Astrocyte (in vitro differentiated cells and primary cell): ENCODE data around the gene CPOX. TPM values are rescaled to one million over a fixed set of nuclear protein-coding genes. Genes with fewer than 3 reads are reported as not detected.

Experiments
- DNase-seq: peaks from one replicate; pipeline ENCODE4 v3.0.0-alpha.2; 2010; ENCODE audit warnings: low read depth
- FAIRE-seq: peaks from 2 replicates; lab custom pipeline; 2011; peaks lifted over from hg19 to GRCh38; lab: Jason Lieb, UNC
- H2AFZ ChIP-seq: 2 replicates; pipeline ENCODE4 v1.6.0; 2012; ENCODE audit warnings: low read depth, low read length, inconsistent platforms
- H3K27ac ChIP-seq: 2 replicates; pipeline ENCODE4 v1.5.1; 2011; ENCODE audit warnings: low read depth, low read length, inconsistent platforms
- H3K27me3 ChIP-seq: 2 replicates; pipeline ENCODE4 v1.6.0; 2011; ENCODE audit warnings: low read length, inconsistent platforms; ENCODE audit not compliant: insufficient read depth
- H3K36me3 ChIP-seq: 2 replicates; pipeline ENCODE4 v1.5.1; 2011; ENCODE audit warnings: low read length, inconsistent platforms; ENCODE audit not compliant: insufficient read depth
- H3K4me1 ChIP-seq: 2 replicates; pipeline ENCODE4 v1.5.1; 2011; ENCODE audit warnings: low read length, inconsistent platforms; ENCODE audit not compliant: insufficient read depth
- H3K4me2 ChIP-seq: 2 replicates; pipeline ENCODE4 v1.6.0; 2012; ENCODE audit warnings: low read length, inconsistent platforms
- H3K4me3 ChIP-seq: 2 replicates; pipeline ENCODE4 v1.5.1; 2011; ENCODE audit warnings: low read depth, mild to moderate bottlenecking, low read length, inconsistent platforms; ENCODE audit not compliant: insufficient read depth
- H3K79me2 ChIP-seq: 2 replicates; pipeline ENCODE4 v1.6.0; 2012; ENCODE audit warnings: mild to moderate bottlenecking, low read length, inconsistent platforms; ENCODE audit not compliant: insufficient read depth
- H3K9ac ChIP-seq: 2 replicates; pipeline ENCODE4 v1.6.0; 2012; ENCODE audit warnings: mild to moderate bottlenecking, low read length, inconsistent platforms
- H3K9me3 ChIP-seq: 2 replicates; pipeline ENCODE4 v1.5.1; 2012; ENCODE audit warnings: low read depth, mild to moderate bottlenecking, low read length, inconsistent platforms; ENCODE audit not compliant: insufficient read depth
- H4K20me1 ChIP-seq: 2 replicates; pipeline ENCODE4 v1.6.0; 2012; ENCODE audit warnings: low read length, inconsistent platforms; ENCODE audit not compliant: insufficient read depth
- H3K27ac Mint-ChIP-seq: one replicate; pipeline ENCODE4 v1.8.0; 2021; ENCODE audit warnings: mild to moderate bottlenecking, mixed read lengths; ENCODE audit not compliant: unreplicated experiment
- H3K27me3 Mint-ChIP-seq: one replicate; pipeline ENCODE4 v1.8.0; 2021; ENCODE audit warnings: low read depth, mixed read lengths; ENCODE audit not compliant: unreplicated experiment
- H3K36me3 Mint-ChIP-seq: one replicate; pipeline ENCODE4 v1.8.0; 2021; ENCODE audit warnings: low read depth, mixed read lengths; ENCODE audit not compliant: unreplicated experiment
- H3K4me1 Mint-ChIP-seq: one replicate; pipeline ENCODE4 v1.8.0; 2021; ENCODE audit warnings: low read depth, mixed read lengths; ENCODE audit not compliant: unreplicated experiment
- H3K4me3 Mint-ChIP-seq: one replicate; pipeline ENCODE4 v1.8.0; 2021; ENCODE audit warnings: mild to moderate bottlenecking, moderate library complexity, mixed read lengths; ENCODE audit not compliant: unreplicated experiment
- H3K9me3 Mint-ChIP-seq: one replicate; pipeline ENCODE4 v1.8.0; 2021; ENCODE audit warnings: mild to moderate bottlenecking, mixed read lengths; ENCODE audit not compliant: unreplicated experiment
- CTCF ChIP-seq: IDR thresholded peaks from 2 replicates; pipeline ENCODE4 v1.5.1; 2011; ENCODE audit warnings: low read depth, mild to moderate bottlenecking, inconsistent platforms, low read length, moderate library complexity; ENCODE audit not compliant: insufficient read depth
- EZH2 ChIP-seq: IDR thresholded peaks from 2 replicates; pipeline ENCODE4 v1.6.1; 2012; ENCODE audit warnings: mild to moderate bottlenecking, low read length, inconsistent platforms; ENCODE audit not compliant: insufficient read depth
- total RNA-seq: library from RNA; stranded (reverse); gene quantifications from 2 replicates; pipeline ENCODE4 v1.2.1, GENCODE V29; 2021

CPOX gene
- total RNA-seq, 1 donor from 2014 or later, result 23.7 TPM

- Histone ChIP-seq H2AFZ (no peak overlapping the region), H3K4me1 (no peaks in the 10 kb centered on the region), H3K27ac (no peak overlapping the region), H3K27me3 (no peaks in the 10 kb centered on the region), H3K9me3 (no peaks in the 10 kb centered on the region), H3K36me3 (no peaks in the 10 kb centered on the region), H3K9ac (no peak overlapping the region), H3K79me2 (no peaks in the 10 kb centered on the region), H4K20me1 (no peaks in the 10 kb centered on the region), H3K4me2 (no peak overlapping the region), H3K4me3 (no peak overlapping the region)
- Mint-ChIP-seq H3K4me1 (no peaks in the 10 kb centered on the region), H3K27me3 (peaks cover 3% of the 10 kb centered on the region), H3K27ac (no peak overlapping the region), H3K36me3 (no peaks in the 10 kb centered on the region), H3K9me3 (no peaks in the 10 kb centered on the region), H3K4me3 (no peak overlapping the region)
- DNase-seq, result no peak
- no peak for FAIRE-seq
- TF ChIP-seq CTCF, result no peak
- no peak for TF ChIP-seq EZH2
Measured at GRCh38 chr3:98630416-98630815, 37.0 kb upstream of the CPOX start.

- no peaks in the 10 kb centered on the region for H3K4me1 ChIP-seq
- no peaks in the 10 kb centered on the region for H3K4me1 Mint-ChIP-seq
- H3K4me3 ChIP-seq, result no peak overlapping the region
- H3K27me3 Mint-ChIP-seq, result peaks cover 3% of the 10 kb centered on the region
- H3K4me2 ChIP-seq, result no peak overlapping the region
- no peak overlapping the region for H3K9ac ChIP-seq
- H3K27ac ChIP-seq, result no peak overlapping the region
- FAIRE-seq (no peak), DNase-seq (no peak)
- no peak overlapping the region for H2AFZ ChIP-seq
- no peak overlapping the region for H3K27ac Mint-ChIP-seq
- no peaks in the 10 kb centered on the region for H3K27me3 ChIP-seq
- no peaks in the 10 kb centered on the region for H3K9me3 ChIP-seq
- no peaks in the 10 kb centered on the region for H3K36me3 ChIP-seq
- H3K36me3 Mint-ChIP-seq, result no peaks in the 10 kb centered on the region
- H3K79me2 ChIP-seq, result no peaks in the 10 kb centered on the region
- H3K9me3 Mint-ChIP-seq, result no peaks in the 10 kb centered on the region
- H4K20me1 ChIP-seq, result no peaks in the 10 kb centered on the region
- no peak overlapping the region for H3K4me3 Mint-ChIP-seq
- no peak for TF ChIP-seq EZH2
Measured at GRCh38 chr3:98628317-98628716, 34.9 kb upstream of the CPOX start.

GRCh38 chr3:98626151-98626550 is 32.7 kb upstream of the CPOX start:
- Histone ChIP-seq H3K79me2 (no peaks in the 10 kb centered on the region), H4K20me1 (no peaks in the 10 kb centered on the region), H3K9me3 (no peaks in the 10 kb centered on the region), H3K4me3 (no peak overlapping the region), H3K27ac (no peak overlapping the region), H3K9ac (no peak overlapping the region), H3K4me1 (no peaks in the 10 kb centered on the region), H3K27me3 (no peaks in the 10 kb centered on the region), H3K36me3 (no peaks in the 10 kb centered on the region), H3K4me2 (no peak overlapping the region), H2AFZ (no peak overlapping the region)
- no peak for TF ChIP-seq CTCF
- no peak for TF ChIP-seq EZH2
- Mint-ChIP-seq H3K4me3 (no peak overlapping the region), H3K9me3 (no peaks in the 10 kb centered on the region), H3K27me3 (peaks cover 3% of the 10 kb centered on the region), H3K36me3 (no peaks in the 10 kb centered on the region), H3K27ac (no peak overlapping the region), H3K4me1 (no peaks in the 10 kb centered on the region)
- FAIRE-seq (no peak), DNase-seq (no peak)
